GM23248 (cell line): ENCODE measurements around the gene P2RY12.

Source experiments
- EZH2 ChIP-seq: fragments of 200-600 bp; sonication (generic); IDR thresholded peaks from 2 replicates; pipeline ENCODE4 v1.6.1; 2018; ENCODE audit warnings: antibody characterized with exemption, mild to moderate bottlenecking; ENCODE audit not compliant: insufficient read depth, poor library complexity, severe bottlenecking
- EZH2phosphoT487 ChIP-seq: fragments of 200-600 bp; sonication (generic); IDR thresholded peaks from 2 replicates; pipeline ENCODE4 v1.6.1; 2018; ENCODE audit warnings: antibody characterized with exemption, moderate library complexity, mild to moderate bottlenecking, low read depth; ENCODE audit not compliant: insufficient read depth

DNA sequence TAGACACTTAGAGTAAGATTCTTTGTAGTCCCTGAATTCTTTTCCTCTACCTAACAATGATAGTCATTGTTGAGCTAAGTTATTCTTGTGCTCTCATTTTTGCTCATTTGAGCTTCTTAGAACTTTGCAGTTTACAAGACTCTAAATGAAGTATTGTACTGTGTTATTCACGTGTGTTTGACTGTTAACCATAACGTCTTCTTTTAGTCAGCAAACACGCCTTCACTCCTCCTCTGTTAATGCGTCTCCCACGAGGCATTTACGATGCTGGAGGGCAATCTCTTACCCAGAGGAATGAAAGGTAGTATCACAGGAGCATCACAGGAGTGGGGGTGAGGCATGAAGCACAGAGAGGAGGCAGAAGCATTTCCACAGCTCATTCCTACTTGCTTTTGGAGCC lies 91.4 kb downstream of the P2RY12 start:
- no peak for TF ChIP-seq EZH2
- TF ChIP-seq EZH2phosphoT487: no peak
